Lower lobe of right lung (tissue), 2 donors: ENCODE results near the gene FGA. TPM values are rescaled to one million over a fixed set of nuclear protein-coding genes. Genes with fewer than 3 reads are reported as not detected.
"Not testable (repeated sequence)": the region's sequence is repeated elsewhere in the genome, so short reads cannot be mapped to it uniquely, and the experiment has no call there.

ENCODE experiments used
- ATAC-seq, 2 donors: fragments of 200-7000 bp; cut with Tn5 transposase; one replicate each; pipeline ENCODE4 v1.9.1; 2020 to 2022; ENCODE audit warnings: mild to moderate bottlenecking in 2 of 2, moderate library complexity in 2 of 2
- DNase-seq: peaks from one replicate; pipeline ENCODE4 v3.0.0-alpha.2; 2020
- H3K27ac ChIP-seq: fragments of 200-600 bp; one replicate; pipeline ENCODE4 v1.8.0; 2022
- H3K27me3 ChIP-seq: fragments of 200-600 bp; one replicate; pipeline ENCODE4 v1.8.0; 2022; ENCODE audit warnings: low read depth
- H3K36me3 ChIP-seq: fragments of 200-600 bp; one replicate; pipeline ENCODE4 v1.8.0; 2022; ENCODE audit warnings: mild to moderate bottlenecking
- H3K4me1 ChIP-seq: fragments of 200-600 bp; one replicate; pipeline ENCODE4 v1.8.0; 2022
- H3K4me3 ChIP-seq: fragments of 200-600 bp; one replicate; pipeline ENCODE4 v1.8.0; 2022; ENCODE audit warnings: mild to moderate bottlenecking
- H3K9me3 ChIP-seq: fragments of 200-600 bp; one replicate; pipeline ENCODE4 v1.8.0; 2022
- CTCF ChIP-seq: fragments of 200-600 bp; IDR thresholded peaks from one replicate; pipeline ENCODE4 v1.8.0; 2022; ENCODE audit warnings: antibody characterized with exemption, mild to moderate bottlenecking
- intact Hi-C: fragments of 100-400 bp; cut with DNase I; formaldehyde crosslinking; loops from one replicate; pipeline ENCODE4 v1.11.0; 2022
- total RNA-seq: library from RNA; stranded (reverse); fragmentation: NEBNext Ultra II Directional; extraction: Animal tissue kit (Norgen Biotek cat#: 25700); gene quantifications from one replicate; pipeline ENCODE4 v1.2.1, GENCODE V29; 2021
- donor health status: DM: no; HTN: yes; CAD: no; lungs with severe emphysema.

The FGA gene
- total RNA-seq, 1 donor from 2014 or later = 35.4 TPM

- H3K27me3 ChIP-seq = no peaks in the 10 kb centered on the region
- H3K4me3 ChIP-seq = no peak overlapping the region
- intact Hi-C loops = no loop called here
- H3K27ac ChIP-seq = no peak overlapping the region
- no peaks in the 10 kb centered on the region for H3K36me3 ChIP-seq
- ATAC-seq (no peak), DNase-seq (no peak)
- H3K9me3 ChIP-seq = no peaks in the 10 kb centered on the region
- H3K4me1 ChIP-seq = no peaks in the 10 kb centered on the region
- TF ChIP-seq CTCF = no peak
These were observed 12.0 kb upstream of the FGA start for GRCh38 chr4:154602404-154603020.

- DNase-seq (no peak), ATAC-seq (no peak)
- Histone ChIP-seq H3K27ac (no peak overlapping the region), H3K36me3 (no peaks in the 10 kb centered on the region), H3K9me3 (no peaks in the 10 kb centered on the region), H3K4me3 (no peak overlapping the region), H3K27me3 (no peaks in the 10 kb centered on the region), H3K4me1 (no peaks in the 10 kb centered on the region)
- TF ChIP-seq CTCF = no peak
- intact Hi-C loops = no loop called here
These were observed 7.5 kb upstream of the FGA start for GRCh38 chr4:154597798-154598774.

GRCh38 chr4:154597281-154597680, 6.7 kb upstream of the FGA start:
- ATAC-seq, intact Hi-C loops: not testable (repeated sequence)

GRCh38 chr4:154595807-154596206, 5.3 kb upstream of the FGA start:
- Histone ChIP-seq H3K27ac (no peak overlapping the region), H3K36me3 (no peaks in the 10 kb centered on the region), H3K4me1 (no peaks in the 10 kb centered on the region), H3K27me3 (no peaks in the 10 kb centered on the region), H3K9me3 (no peaks in the 10 kb centered on the region), H3K4me3 (no peak overlapping the region)
- DNase-seq = no peak
- intact Hi-C loops = no loop called here
- peak; percentile 25 to 72 for ATAC-seq
- no peak for TF ChIP-seq CTCF

More at GRCh38 chr4:154597281-154597680, 6.7 kb upstream of the FGA start:
- not testable (repeated sequence) for H3K4me3 ChIP-seq, H3K36me3 ChIP-seq, H3K9me3 ChIP-seq, H3K27me3 ChIP-seq, H3K4me1 ChIP-seq, DNase-seq, H3K27ac ChIP-seq

GRCh38 chr4:154594343-154594742, 3.8 kb upstream of the FGA start:
- H3K27me3 ChIP-seq = not testable (repeated sequence)

GRCh38 chr4:154593868-154594267, 3.3 kb upstream of the FGA start:
- no peak overlapping the region for H3K27ac ChIP-seq
- H3K36me3 ChIP-seq = no peaks in the 10 kb centered on the region
- intact Hi-C loops = no loop called here
- DNase-seq = no peak
- ATAC-seq = no peak
- H3K27me3 ChIP-seq = no peaks in the 10 kb centered on the region
- TF ChIP-seq CTCF = no peak
- H3K9me3 ChIP-seq = no peaks in the 10 kb centered on the region
- H3K4me3 ChIP-seq = no peak overlapping the region
- H3K4me1 ChIP-seq = no peaks in the 10 kb centered on the region

More at GRCh38 chr4:154594343-154594742, 3.8 kb upstream of the FGA start:
- DNase-seq, intact Hi-C loops, ATAC-seq, H3K4me1 ChIP-seq, H3K27ac ChIP-seq, H3K36me3 ChIP-seq, H3K4me3 ChIP-seq, H3K9me3 ChIP-seq: not testable (repeated sequence)
